Vagina (tissue), 2 donors: ENCODE results near the gene ZNF488. TPM values are rescaled to one million over a fixed set of nuclear protein-coding genes. Genes with fewer than 3 reads are reported as not detected.

Source experiments
- DNase-seq, 2 donors: peaks; one replicate each; pipeline ENCODE4 v3.0.0-alpha.2; 2017; ENCODE audit errors: extremely low spot score in 2 of 2
- H3K27ac ChIP-seq: fragments of 200-600 bp; sonication (generic); one replicate; pipeline ENCODE4 v1.5.1; 2019
- H3K27me3 ChIP-seq: fragments of 200-600 bp; sonication (generic); one replicate; pipeline ENCODE4 v1.5.1; 2019
- H3K36me3 ChIP-seq, 2 donors: fragments of 200-600 bp; sonication (generic); one replicate each; pipeline ENCODE4 v1.5.1; 2017 to 2019
- H3K4me1 ChIP-seq: fragments of 200-600 bp; sonication (generic); one replicate; pipeline ENCODE4 v1.5.1; 2019
- H3K4me3 ChIP-seq, 2 donors: fragments of 200-600 bp; sonication (generic); 1 replicate in 1 of 2; 2 replicates in 1 of 2; pipeline ENCODE4 v1.5.1; 2016 to 2019
- H3K9me3 ChIP-seq: fragments of 200-600 bp; sonication (generic); one replicate; pipeline ENCODE4 v1.5.1; 2019
- CTCF ChIP-seq, 3 experiments: fragments of 450-650 bp in 2 of 3; fragments of 200-600 bp in 1 of 3; sonication (generic) in 1 of 3; IDR thresholded peaks; one replicate each; pipeline ENCODE4 v1.5.1; 2017 to 2019; ENCODE audit warnings: antibody characterized with exemption in 3 of 3, mild to moderate bottlenecking in 2 of 3, moderate library complexity in 2 of 3
- POLR2A ChIP-seq, 2 donors: fragments of 450-650 bp; IDR thresholded peaks; one replicate each; pipeline ENCODE4 v1.6.1; 2017; ENCODE audit warnings: antibody characterized with exemption in 2 of 2, mild to moderate bottlenecking in 2 of 2, moderate library complexity in 2 of 2
- POLR2AphosphoS5 ChIP-seq, 2 donors: sonication (generic); formaldehyde crosslinking; IDR thresholded peaks; one replicate each; pipeline ENCODE4 v1.9.0; 2017; ENCODE audit warnings: antibody characterized with exemption in 2 of 2, mild to moderate bottlenecking in 2 of 2, low read depth in 1 of 2; ENCODE audit not compliant: insufficient read depth in 1 of 2
- intact Hi-C: fragments of 100-400 bp; cut with DNase I; formaldehyde crosslinking; loops from one replicate; pipeline ENCODE4 v1.15.1; 2023
- total RNA-seq: library from RNA; depleted of rRNA; stranded (reverse); fragments of >200 nt; gene quantifications from one replicate; pipeline ENCODE4 v1.2.3, GENCODE V29; 2016

The ZNF488 gene
- total RNA-seq, 1 donor from 2014 or later: not detected

- Histone ChIP-seq H3K9me3 (no peaks in the 10 kb centered on the region), H3K27ac (no peak overlapping the region), H3K4me1 (no peaks in the 10 kb centered on the region), H3K27me3 (no peaks in the 10 kb centered on the region), H3K4me3 (no peak overlapping the region), H3K36me3 (no peaks in the 10 kb centered on the region)
- peak; percentile 64 to 79 for DNase-seq
- TF ChIP-seq CTCF (IDR thresholded peaks at IDR 0.05): no peak
- no peak for TF ChIP-seq POLR2AphosphoS5 (IDR thresholded peaks at IDR 0.05; ENCODE audit: insufficient read depth in 1 of 2, low read depth in 1 of 2)
- no peak for TF ChIP-seq POLR2A (IDR thresholded peaks at IDR 0.05)
- intact Hi-C loops: no loop called here
Observed at GRCh38 chr10:47421057-47421952, 37.2 kb upstream of the ZNF488 start.

GRCh38 chr10:47420305-47421056 is 36.4 kb upstream of the ZNF488 start:
- H3K9me3 ChIP-seq: no peaks in the 10 kb centered on the region
- no peak for TF ChIP-seq POLR2A (IDR thresholded peaks at IDR 0.05)
- no peak for TF ChIP-seq CTCF (IDR thresholded peaks at IDR 0.05)
- no peak for TF ChIP-seq POLR2AphosphoS5 (IDR thresholded peaks at IDR 0.05; ENCODE audit: insufficient read depth in 1 of 2, low read depth in 1 of 2)
- H3K4me1 ChIP-seq: no peaks in the 10 kb centered on the region
- H3K27me3 ChIP-seq: no peaks in the 10 kb centered on the region
- intact Hi-C loops: no loop called here
- H3K36me3 ChIP-seq: no peaks in the 10 kb centered on the region
- no peak overlapping the region for H3K4me3 ChIP-seq
- DNase-seq: peak in 1 of 2 donors; percentile 65
- H3K27ac ChIP-seq: no peak overlapping the region

- Histone ChIP-seq H3K27ac (no peak overlapping the region), H3K4me1 (no peaks in the 10 kb centered on the region), H3K27me3 (no peaks in the 10 kb centered on the region), H3K36me3 (no peaks in the 10 kb centered on the region), H3K9me3 (no peaks in the 10 kb centered on the region), H3K4me3 (no peak overlapping the region)
- peak in 1 of 2 donors; percentile 67 for DNase-seq
- no peak for TF ChIP-seq POLR2AphosphoS5 (IDR thresholded peaks at IDR 0.05; ENCODE audit: insufficient read depth in 1 of 2, low read depth in 1 of 2)
- no peak for TF ChIP-seq CTCF (IDR thresholded peaks at IDR 0.05)
- intact Hi-C loops: no loop called here
Observed at GRCh38 chr10:47419421-47419820, 35.3 kb upstream of the ZNF488 start.

- intact Hi-C loops: no loop called here
- peak in 1 of 2 donors; percentile 77 for DNase-seq
- H3K27me3 ChIP-seq: no peaks in the 10 kb centered on the region
- H3K4me1 ChIP-seq: no peaks in the 10 kb centered on the region
- H3K36me3 ChIP-seq: no peaks in the 10 kb centered on the region
- TF ChIP-seq CTCF (IDR thresholded peaks at IDR 0.05) (no peak), POLR2AphosphoS5 (IDR thresholded peaks at IDR 0.05; ENCODE audit: insufficient read depth in 1 of 2, low read depth in 1 of 2) (no peak), POLR2A (IDR thresholded peaks at IDR 0.05) (no peak)
- no peaks in the 10 kb centered on the region for H3K9me3 ChIP-seq
- H3K4me3 ChIP-seq: no peak overlapping the region
- no peak overlapping the region for H3K27ac ChIP-seq
Observed at GRCh38 chr10:47418966-47419365, 34.9 kb upstream of the ZNF488 start.
